Fibroblast of the aortic adventitia (primary cell): ENCODE results near the gene BLOC1S1. TPM values are rescaled to one million over a fixed set of nuclear protein-coding genes. Genes with fewer than 3 reads are reported as not detected.

ENCODE experiments used
- DNase-seq: peaks from one replicate; pipeline ENCODE4 v3.0.0-alpha.2; 2010; ENCODE audit warnings: low read depth
- H3K4me3 ChIP-seq: 2 replicates; pipeline ENCODE4 v1.5.1; 2011; ENCODE audit warnings: low read depth, mild to moderate bottlenecking, control low read depth, low read length, moderate library complexity
- total RNA-seq: library from RNA; depleted of rRNA; stranded (reverse); fragments of >200 nt; gene quantifications from 2 replicates; pipeline ENCODE4 v1.2.3, GENCODE V29; 2012; ENCODE audit warnings: low replicate concordance
- TF ChIP-seq, protein P1 (sequence below): IDR thresholded peaks from 2 replicates; pipeline ENCODE4 v1.5.1; 2011; ENCODE audit warnings: mild to moderate bottlenecking, low read length, control low read depth, inconsistent platforms; ENCODE audit not compliant: insufficient read depth

BLOC1S1 gene
- total RNA-seq, 1 donor = 70.2 TPM

- DNase-seq = no peak
- peak overlapping the region; percentile 3 for H3K4me3 ChIP-seq
- TF ChIP-seq, protein P1, sequence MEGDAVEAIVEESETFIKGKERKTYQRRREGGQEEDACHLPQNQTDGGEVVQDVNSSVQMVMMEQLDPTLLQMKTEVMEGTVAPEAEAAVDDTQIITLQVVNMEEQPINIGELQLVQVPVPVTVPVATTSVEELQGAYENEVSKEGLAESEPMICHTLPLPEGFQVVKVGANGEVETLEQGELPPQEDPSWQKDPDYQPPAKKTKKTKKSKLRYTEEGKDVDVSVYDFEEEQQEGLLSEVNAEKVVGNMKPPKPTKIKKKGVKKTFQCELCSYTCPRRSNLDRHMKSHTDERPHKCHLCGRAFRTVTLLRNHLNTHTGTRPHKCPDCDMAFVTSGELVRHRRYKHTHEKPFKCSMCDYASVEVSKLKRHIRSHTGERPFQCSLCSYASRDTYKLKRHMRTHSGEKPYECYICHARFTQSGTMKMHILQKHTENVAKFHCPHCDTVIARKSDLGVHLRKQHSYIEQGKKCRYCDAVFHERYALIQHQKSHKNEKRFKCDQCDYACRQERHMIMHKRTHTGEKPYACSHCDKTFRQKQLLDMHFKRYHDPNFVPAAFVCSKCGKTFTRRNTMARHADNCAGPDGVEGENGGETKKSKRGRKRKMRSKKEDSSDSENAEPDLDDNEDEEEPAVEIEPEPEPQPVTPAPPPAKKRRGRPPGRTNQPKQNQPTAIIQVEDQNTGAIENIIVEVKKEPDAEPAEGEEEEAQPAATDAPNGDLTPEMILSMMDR = no peak
Observed at GRCh38 chr12:55723516-55724225, 7.8 kb downstream of the BLOC1S1 start.

DNA sequence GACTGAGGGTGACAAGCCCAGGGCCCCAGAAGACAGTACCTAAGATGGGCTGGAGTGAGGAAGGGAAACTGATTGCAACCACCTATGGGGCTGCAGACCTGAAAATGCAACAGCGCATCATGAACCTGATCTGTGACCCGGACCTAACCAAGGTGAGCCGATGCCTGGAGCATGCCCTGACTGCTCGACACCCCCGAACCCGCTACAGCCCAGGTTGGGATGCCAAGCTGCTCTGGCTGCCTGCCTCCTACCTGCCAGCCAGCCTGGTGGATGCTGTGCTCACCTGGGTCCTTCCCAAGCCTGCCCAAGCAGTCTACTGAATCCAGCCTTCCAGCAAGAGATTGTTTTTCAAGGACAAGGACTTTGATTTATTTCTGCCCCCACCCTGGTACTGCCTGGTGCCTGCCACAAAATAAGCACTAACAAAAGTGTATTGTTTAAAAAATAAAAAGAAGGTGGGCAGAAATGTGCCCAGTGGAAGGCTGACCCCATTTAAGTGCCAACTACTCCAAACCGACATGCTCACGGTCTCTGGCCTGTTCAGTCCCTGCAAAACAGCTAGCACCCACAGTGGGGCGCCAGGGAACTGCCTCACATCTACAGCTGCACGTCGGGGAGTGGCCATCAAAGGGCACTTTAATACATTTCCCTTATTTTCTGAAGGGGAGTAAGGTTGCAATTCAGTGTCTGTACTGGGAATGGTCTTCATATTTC is 8.5 kb downstream of the BLOC1S1 start:
- DNase-seq = peak; percentile 76
- TF ChIP-seq, protein P1 = peak; percentile 81
- H3K4me3 ChIP-seq = peak overlapping the region; percentile 10

DNA sequence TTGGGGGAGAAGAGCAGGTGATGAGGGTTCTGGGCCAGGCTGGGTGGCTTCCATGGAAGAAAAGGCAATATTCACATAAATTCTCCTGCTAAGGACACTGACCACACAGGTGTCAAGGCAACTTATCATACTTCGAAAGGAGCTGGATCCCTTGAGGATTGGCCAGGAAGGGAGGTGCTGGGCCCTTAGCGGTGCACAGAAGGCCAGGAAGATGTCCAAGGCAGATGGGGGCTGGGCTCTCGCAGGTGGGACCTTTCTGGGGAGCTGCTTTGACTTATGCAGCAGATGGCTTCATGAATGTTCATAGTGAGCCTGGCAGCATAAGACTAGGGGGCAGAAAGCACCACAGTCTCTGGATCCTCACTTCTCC is 9.1 kb downstream of the BLOC1S1 start:
- peak overlapping the region; percentile 10 for H3K4me3 ChIP-seq
- TF ChIP-seq, protein P1 = no peak
- no peak for DNase-seq

GRCh38 chr12:55725556-55725955 is 9.7 kb downstream of the BLOC1S1 start:
- peak overlapping the region; percentile 19 for H3K4me3 ChIP-seq
- no peak for DNase-seq
- TF ChIP-seq, protein P1 = no peak

DNA sequence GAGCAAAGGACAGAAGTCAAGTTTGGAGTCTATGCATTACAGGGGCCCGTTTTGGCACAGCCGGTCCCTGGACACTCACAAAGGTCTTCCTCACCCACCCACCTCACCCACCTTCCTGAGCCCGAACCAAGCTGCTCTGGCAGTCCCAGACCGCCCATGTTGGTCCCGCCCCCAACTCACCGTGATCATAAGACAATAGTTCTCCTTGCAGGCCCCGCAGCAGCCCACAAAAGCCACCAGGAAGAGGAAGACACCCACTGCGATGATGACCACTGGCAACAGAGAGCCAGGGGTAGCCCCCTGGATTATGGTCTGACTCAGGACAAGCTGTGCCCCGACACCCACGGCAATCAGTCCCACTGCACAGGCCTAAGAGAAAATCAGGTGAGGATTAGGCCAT is 11.1 kb downstream of the BLOC1S1 start:
- peak overlapping the region; percentile 97 for H3K4me3 ChIP-seq
- TF ChIP-seq, protein P1 = no peak
- no peak for DNase-seq

DNA sequence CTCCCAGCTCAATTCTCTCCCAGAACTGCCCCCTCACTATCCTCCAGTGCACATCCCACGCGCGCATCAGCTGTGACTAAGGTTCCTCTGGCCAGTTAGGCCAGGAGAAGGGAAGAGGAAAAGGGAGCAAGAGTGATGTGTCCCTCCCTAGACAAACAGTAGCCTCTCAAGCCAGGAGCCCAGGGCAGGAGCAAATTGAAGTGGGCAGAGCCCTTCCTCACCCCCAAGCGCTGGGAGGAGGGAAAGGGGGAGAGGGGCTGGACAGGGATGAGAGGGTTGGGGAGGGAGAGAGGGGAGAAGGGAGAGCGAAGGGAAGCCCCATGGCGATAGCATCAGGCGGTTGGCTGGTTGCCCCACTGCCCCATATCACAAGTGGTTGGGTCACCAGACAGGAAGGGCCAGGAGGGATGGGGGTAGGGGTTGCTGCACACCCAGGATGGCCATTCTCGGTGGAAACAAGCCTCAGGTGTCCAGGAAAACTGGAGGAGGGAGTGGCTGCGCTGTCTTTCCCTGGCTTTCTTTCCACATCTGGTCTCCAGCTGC is 11.9 kb downstream of the BLOC1S1 start:
- H3K4me3 ChIP-seq = peak overlapping the region; percentile 97
- DNase-seq = peak; percentile 64
- TF ChIP-seq, protein P1 = no peak
